ENCODE data around the gene NNAT.

Gene NNAT

DNA sequence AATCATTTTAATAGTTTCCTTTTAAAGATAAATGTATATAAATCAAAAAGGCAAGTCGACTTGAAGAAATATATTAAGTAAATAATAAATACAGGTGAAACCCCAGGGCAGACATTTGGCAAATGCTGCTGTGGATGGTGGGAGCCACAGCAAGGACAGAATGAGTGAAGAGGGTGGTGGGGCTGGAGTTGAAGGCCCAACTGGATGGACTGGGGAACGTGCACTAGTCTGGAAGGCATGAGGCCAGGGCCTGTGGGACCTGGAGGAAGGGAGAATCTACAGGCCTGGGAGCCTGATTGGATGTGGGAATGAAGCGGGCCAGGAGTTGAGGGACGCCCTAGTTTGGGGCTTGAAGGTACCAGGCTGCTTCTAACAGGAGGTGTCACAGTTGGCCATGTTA is 37.3 kb downstream of the NNAT start:
- Histone ChIP-seq H4K8ac (ENCODE audit: low read depth, low read length) (peak overlapping the region; percentile 49), H2AK5ac (ENCODE audit: low read length) (peak overlapping the region; percentile 16), H3K36me3 (ENCODE audit: control insufficient read depth in 1 of 2, insufficient read depth in 2 of 2, low read length in 2 of 2) (no peaks in the 10 kb centered on the region), H3K18ac (ENCODE audit: low read length) (peak overlapping the region; percentile 94), H2BK12ac (ENCODE audit: low read length) (peak overlapping the region; percentile 92), H3K79me2 (ENCODE audit: control insufficient read depth, insufficient read depth, low read length, poor library complexity) (peaks cover 2% of the 10 kb centered on the region), H4K91ac (ENCODE audit: low read depth, low read length) (peak overlapping the region; percentile 89), H3K79me1 (ENCODE audit: low read length) (peaks cover 31% of the 10 kb centered on the region), H3K4me2 (ENCODE audit: low read length) (no peak overlapping the region), H3K9me3 (ENCODE audit: insufficient read depth, low read depth, low read length) (no peaks in the 10 kb centered on the region), H3K27ac (ENCODE audit: low read depth, low read length) (no peak overlapping the region), H4K12ac (ENCODE audit: low read depth, low read length) (no peak overlapping the region), H3K23ac (ENCODE audit: low read length) (no peak overlapping the region), H3K4me3 (ENCODE audit: low read depth, low read length) (no peak overlapping the region), H3K14ac (ENCODE audit: low read length) (peak overlapping the region; percentile 87), H3K4me1 (ENCODE audit: control insufficient read depth in 1 of 2, insufficient read depth in 2 of 2, low read length in 2 of 2) (peaks cover 13 to 20% of the 10 kb centered on the region in 2 experiments), H2BK120ac (ENCODE audit: insufficient read depth, low read length, poor library complexity) (peak overlapping the region; percentile 79), H2AFZ (ENCODE audit: insufficient read depth, low read length, poor library complexity) (no peak overlapping the region), H2BK5ac (ENCODE audit: low read depth, low read length, poor library complexity) (peak overlapping the region; percentile 80), H3K4ac (ENCODE audit: low read depth, low read length) (peak overlapping the region; percentile 63), H3K27me3 (ENCODE audit: insufficient read depth, low read length) (no peaks in the 10 kb centered on the region), H3K9ac (ENCODE audit: low read length) (no peak overlapping the region)
- WGBS (ENCODE audit: extremely low coverage, insufficient coverage, insufficient read length) = no CpG with 5 or more reads among the region's 4 CpGs
- no peak for DNase-seq

- Histone ChIP-seq H4K12ac (ENCODE audit: low read depth, low read length) (no peak overlapping the region), H2BK120ac (ENCODE audit: insufficient read depth, low read length, poor library complexity) (peak overlapping the region; percentile 79), H2AK5ac (ENCODE audit: low read length) (peak overlapping the region; percentile 16), H3K4ac (ENCODE audit: low read depth, low read length) (peak overlapping the region; percentile 13), H4K91ac (ENCODE audit: low read depth, low read length) (peak overlapping the region; percentile 89), H3K4me3 (ENCODE audit: low read depth, low read length) (no peak overlapping the region), H3K14ac (ENCODE audit: low read length) (peak overlapping the region; percentile 52), H4K8ac (ENCODE audit: low read depth, low read length) (peak overlapping the region; percentile 61), H2BK5ac (ENCODE audit: low read depth, low read length, poor library complexity) (peak overlapping the region; percentile 8), H3K79me1 (ENCODE audit: low read length) (peaks cover 36% of the 10 kb centered on the region), H3K18ac (ENCODE audit: low read length) (peak overlapping the region; percentile 5), H3K27me3 (ENCODE audit: insufficient read depth, low read length) (no peaks in the 10 kb centered on the region), H3K9ac (ENCODE audit: low read length) (no peak overlapping the region), H3K36me3 (ENCODE audit: control insufficient read depth in 1 of 2, insufficient read depth in 2 of 2, low read length in 2 of 2) (no peaks in the 10 kb centered on the region), H3K9me3 (ENCODE audit: insufficient read depth, low read depth, low read length) (no peaks in the 10 kb centered on the region), H3K23ac (ENCODE audit: low read length) (no peak overlapping the region), H3K27ac (ENCODE audit: low read depth, low read length) (no peak overlapping the region), H3K4me1 (ENCODE audit: control insufficient read depth in 1 of 2, insufficient read depth in 2 of 2, low read length in 2 of 2) (peaks cover 17 to 23% of the 10 kb centered on the region in 2 experiments), H3K79me2 (ENCODE audit: control insufficient read depth, insufficient read depth, low read length, poor library complexity) (peaks cover 2% of the 10 kb centered on the region), H2BK12ac (ENCODE audit: low read length) (peak overlapping the region; percentile 92), H3K4me2 (ENCODE audit: low read length) (no peak overlapping the region), H2AFZ (ENCODE audit: insufficient read depth, low read length, poor library complexity) (no peak overlapping the region)
- no peak for DNase-seq
- no CpG with 5 or more reads among the region's 4 CpGs for WGBS (ENCODE audit: extremely low coverage, insufficient coverage, insufficient read length)
These were observed 37.7 kb downstream of the NNAT start for GRCh38 chr20:37558779-37559178.

DNA sequence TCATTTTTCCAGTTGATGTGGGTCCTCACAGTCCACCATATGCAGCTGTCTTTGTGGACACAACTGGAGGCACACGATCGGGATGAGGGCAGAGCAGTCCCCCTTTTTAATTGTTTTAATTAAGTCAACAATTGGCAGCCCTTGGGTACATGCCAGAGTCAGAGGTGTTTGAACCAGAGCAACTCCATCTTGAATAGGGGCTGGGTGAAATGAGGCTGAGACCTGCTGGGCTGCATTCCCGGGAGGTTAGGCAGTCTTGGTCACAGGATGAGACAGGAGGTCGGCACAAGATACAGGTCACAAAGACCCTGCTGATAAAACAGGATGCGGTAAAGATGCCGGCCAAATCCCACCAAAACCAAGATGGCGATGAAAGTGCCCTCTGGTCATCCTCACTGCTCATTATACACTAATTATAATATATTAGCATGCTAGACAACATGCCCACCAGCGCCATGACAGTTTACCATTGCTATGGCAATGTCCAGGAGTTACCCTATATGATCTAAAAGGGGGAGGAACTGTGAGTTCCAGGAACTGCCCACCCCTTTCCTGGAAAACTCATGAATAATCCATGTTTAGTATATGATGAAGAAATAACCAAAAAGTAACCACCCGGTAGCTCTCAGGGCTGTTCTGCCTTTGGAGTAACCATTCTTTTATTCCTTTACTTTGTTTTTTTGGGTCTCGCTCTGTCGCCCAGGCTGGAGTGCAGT is 38.4 kb downstream of the NNAT start:
- Histone ChIP-seq H3K4ac (ENCODE audit: low read depth, low read length) (peak overlapping the region; percentile 13), H4K8ac (ENCODE audit: low read depth, low read length) (peak overlapping the region; percentile 71), H2BK12ac (ENCODE audit: low read length) (peak overlapping the region; percentile 92), H3K36me3 (ENCODE audit: control insufficient read depth in 1 of 2, insufficient read depth in 2 of 2, low read length in 2 of 2) (no peaks in the 10 kb centered on the region), H3K4me3 (ENCODE audit: low read depth, low read length) (no peak overlapping the region), H3K27me3 (ENCODE audit: insufficient read depth, low read length) (no peaks in the 10 kb centered on the region), H3K14ac (ENCODE audit: low read length) (peak overlapping the region; percentile 69), H2BK120ac (ENCODE audit: insufficient read depth, low read length, poor library complexity) (peak overlapping the region; percentile 93), H3K9me3 (ENCODE audit: insufficient read depth, low read depth, low read length) (no peaks in the 10 kb centered on the region), H2BK5ac (ENCODE audit: low read depth, low read length, poor library complexity) (peak overlapping the region; percentile 41), H2AFZ (ENCODE audit: insufficient read depth, low read length, poor library complexity) (no peak overlapping the region), H3K18ac (ENCODE audit: low read length) (peak overlapping the region; percentile 63), H3K4me2 (ENCODE audit: low read length) (no peak overlapping the region), H2AK5ac (ENCODE audit: low read length) (peak overlapping the region; percentile 66), H3K4me1 (ENCODE audit: control insufficient read depth in 1 of 2, insufficient read depth in 2 of 2, low read length in 2 of 2) (peaks cover 22 to 25% of the 10 kb centered on the region in 2 experiments), H3K27ac (ENCODE audit: low read depth, low read length) (peak overlapping the region; percentile 14), H3K9ac (ENCODE audit: low read length) (no peak overlapping the region), H4K12ac (ENCODE audit: low read depth, low read length) (no peak overlapping the region), H4K91ac (ENCODE audit: low read depth, low read length) (peak overlapping the region; percentile 92), H3K79me1 (ENCODE audit: low read length) (peaks cover 41% of the 10 kb centered on the region), H3K23ac (ENCODE audit: low read length) (no peak overlapping the region), H3K79me2 (ENCODE audit: control insufficient read depth, insufficient read depth, low read length, poor library complexity) (peaks cover 2% of the 10 kb centered on the region)
- WGBS (ENCODE audit: extremely low coverage, insufficient coverage, insufficient read length) = no CpG with 5 or more reads among the region's 11 CpGs
- peak; percentile 75 to 85 for DNase-seq

DNA sequence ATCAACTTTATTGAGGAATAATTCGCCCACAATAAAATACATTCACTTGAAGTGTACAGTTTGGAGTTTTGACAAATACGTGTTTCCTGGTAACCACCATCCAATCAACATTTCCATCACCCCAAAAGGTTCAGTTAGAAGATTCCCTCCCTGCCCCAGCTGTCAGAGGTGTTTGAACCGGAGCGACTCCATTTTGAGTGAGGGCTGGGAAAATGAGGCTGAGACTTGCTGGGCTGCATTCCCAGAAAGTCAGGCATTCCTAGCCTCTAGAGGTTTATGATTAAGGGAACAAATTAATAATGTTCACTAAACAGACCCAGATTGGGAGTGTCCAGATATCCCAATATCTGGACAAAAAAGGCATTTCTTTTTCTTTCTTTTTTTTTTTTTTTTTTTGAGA is 39.6 kb downstream of the NNAT start:
- H2BK120ac ChIP-seq (ENCODE audit: insufficient read depth, low read length, poor library complexity) = peak overlapping the region; percentile 60
- no peaks in the 10 kb centered on the region for H3K27me3 ChIP-seq (ENCODE audit: insufficient read depth, low read length)
- H3K79me2 ChIP-seq (ENCODE audit: control insufficient read depth, insufficient read depth, low read length, poor library complexity) = peaks cover 2% of the 10 kb centered on the region
- WGBS (ENCODE audit: extremely low coverage, insufficient coverage, insufficient read length) = no CpG with 5 or more reads among the region's 4 CpGs
- DNase-seq = peak; percentile 41 to 61
- H3K14ac ChIP-seq (ENCODE audit: low read length) = no peak overlapping the region
- no peak overlapping the region for H3K9ac ChIP-seq (ENCODE audit: low read length)
- H3K4me1 ChIP-seq (ENCODE audit: control insufficient read depth in 1 of 2, insufficient read depth in 2 of 2, low read length in 2 of 2) = peaks cover 29 to 30% of the 10 kb centered on the region in 2 experiments
- no peak overlapping the region for H4K12ac ChIP-seq (ENCODE audit: low read depth, low read length)
- H3K23ac ChIP-seq (ENCODE audit: low read length) = no peak overlapping the region
- H4K91ac ChIP-seq (ENCODE audit: low read depth, low read length) = peak overlapping the region; percentile 90
- H3K4ac ChIP-seq (ENCODE audit: low read depth, low read length) = no peak overlapping the region
- no peak overlapping the region for H2BK12ac ChIP-seq (ENCODE audit: low read length)
- no peak overlapping the region for H3K4me3 ChIP-seq (ENCODE audit: low read depth, low read length)
- no peaks in the 10 kb centered on the region for H3K9me3 ChIP-seq (ENCODE audit: insufficient read depth, low read depth, low read length)
- H4K8ac ChIP-seq (ENCODE audit: low read depth, low read length) = peak overlapping the region; percentile 39
- H3K27ac ChIP-seq (ENCODE audit: low read depth, low read length) = peak overlapping the region; percentile 14
- no peaks in the 10 kb centered on the region for H3K36me3 ChIP-seq (ENCODE audit: control insufficient read depth in 1 of 2, insufficient read depth in 2 of 2, low read length in 2 of 2)
- H3K4me2 ChIP-seq (ENCODE audit: low read length) = no peak overlapping the region
- no peak overlapping the region for H2AK5ac ChIP-seq (ENCODE audit: low read length)
- no peak overlapping the region for H3K18ac ChIP-seq (ENCODE audit: low read length)
- H2AFZ ChIP-seq (ENCODE audit: insufficient read depth, low read length, poor library complexity) = no peak overlapping the region
- H2BK5ac ChIP-seq (ENCODE audit: low read depth, low read length, poor library complexity) = peak overlapping the region; percentile 57
- peaks cover 52% of the 10 kb centered on the region for H3K79me1 ChIP-seq (ENCODE audit: low read length)

Data from trophoblast cell (in vitro differentiated cells and primary cell).